Stimulated activated naive CD8-positive, alpha-beta T cell treated with anti-CD3 and anti-CD28 coated beads, Interleukin-15, Interleukin-2, amounts not matched to agents 100 U/mL and 50 U/mL, for 24 hours (primary cell): ENCODE data around the gene DOK3.
"Not testable (repeated sequence)": the region's sequence is repeated elsewhere in the genome, so short reads cannot be mapped to it uniquely, and the experiment has no call there.

ENCODE experiments used
- ATAC-seq: fragments of 150-1000 bp; cut with Tn5 transposase; one replicate; pipeline ENCODE4 v1.10.0; 2021
- DNase-seq: peaks from one replicate; pipeline ENCODE4 v3.0.0; 2021

The DOK3 gene

DNA sequence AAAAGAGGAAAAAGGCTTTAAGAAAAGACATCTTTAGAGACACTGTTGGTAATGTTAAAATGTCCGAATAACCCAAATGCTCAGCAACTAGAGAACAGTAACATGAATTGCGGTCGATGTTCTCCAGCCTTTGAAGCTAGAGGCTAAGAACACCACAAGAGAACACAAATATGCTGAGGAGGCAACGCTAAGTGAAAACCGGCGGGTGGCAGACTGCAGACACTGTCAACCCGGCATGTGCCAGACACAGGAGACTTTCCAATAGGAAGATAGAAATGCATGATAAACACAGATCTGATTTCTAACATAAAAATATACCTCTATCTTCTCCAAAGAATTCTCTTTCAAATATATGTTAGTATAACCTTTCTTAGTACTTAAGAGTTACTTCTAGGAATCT lies 25.5 kb upstream of the DOK3 start:
- ATAC-seq (no peak), DNase-seq (no peak)

GRCh38 chr5:177534433-177534832 lies 24.8 kb upstream of the DOK3 start:
- ATAC-seq, DNase-seq: not testable (repeated sequence)

GRCh38 chr5:177531209-177531940 lies 21.7 kb upstream of the DOK3 start:
- no peak for DNase-seq
- no peak for ATAC-seq

DNA sequence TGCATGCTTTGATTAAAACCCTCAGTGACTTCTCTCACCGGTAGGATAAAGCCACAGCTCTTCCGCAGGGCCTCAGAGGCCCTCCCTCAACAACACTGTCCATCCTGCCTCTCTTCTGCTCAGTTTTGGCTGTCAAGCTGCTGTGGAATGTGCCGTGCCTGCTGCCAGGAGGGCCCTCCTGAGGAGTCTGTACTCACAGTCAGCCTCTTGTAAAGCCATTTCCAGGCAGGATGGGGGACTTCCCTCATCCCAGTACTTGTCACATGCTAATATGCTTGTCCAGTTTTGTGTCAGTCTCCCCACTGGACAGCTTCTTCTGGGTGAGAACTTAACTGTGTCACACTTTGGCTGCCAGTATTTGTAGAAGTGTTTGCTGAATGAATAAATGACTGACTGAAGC lies 21.0 kb upstream of the DOK3 start:
- ATAC-seq, result no peak
- DNase-seq, result no peak

DNA sequence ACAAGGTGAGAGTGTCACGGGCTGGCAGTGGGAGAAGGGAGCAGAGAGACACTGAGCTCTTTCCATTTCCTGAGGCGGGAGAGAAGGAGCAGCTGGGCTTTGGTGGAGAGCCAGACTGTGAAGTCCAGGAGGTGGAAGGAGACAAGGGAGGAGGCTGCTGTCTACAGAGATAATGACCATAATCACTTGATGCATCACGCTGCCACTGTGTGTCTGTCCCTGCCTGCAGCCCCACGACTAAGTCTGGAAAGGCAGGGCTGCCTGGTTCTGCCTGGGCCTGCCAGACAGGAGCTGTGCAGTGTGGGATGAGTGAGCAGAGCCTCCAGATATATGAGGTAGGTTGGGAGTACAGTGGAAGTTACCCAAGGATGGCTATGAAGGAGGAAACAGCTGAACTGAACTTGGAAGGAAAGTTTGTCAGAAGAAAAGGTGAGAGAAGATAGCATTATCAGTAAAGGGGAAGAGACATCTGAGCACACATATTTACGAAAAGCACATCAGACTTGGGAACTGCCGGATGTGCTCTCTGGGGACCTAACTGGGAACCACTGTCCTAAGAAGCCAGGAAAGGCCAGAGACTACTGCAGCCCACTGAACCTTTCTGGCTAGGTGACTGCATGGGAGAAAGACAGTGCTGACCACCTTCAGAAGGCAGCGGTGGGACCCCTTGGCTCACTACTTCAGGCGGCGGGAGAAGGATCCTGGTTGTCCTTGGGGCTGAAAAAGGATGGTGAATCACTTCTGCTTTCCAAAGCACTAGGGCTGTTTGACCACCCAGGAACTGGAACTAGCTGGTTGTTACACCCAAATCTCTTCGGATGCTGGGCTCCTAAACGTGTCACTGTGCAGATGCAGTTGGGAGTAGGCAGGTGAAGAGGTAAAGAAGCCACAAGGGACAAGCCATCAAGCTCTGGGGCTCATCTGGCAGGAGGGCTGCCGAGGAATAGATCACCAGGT lies 19.9 kb upstream of the DOK3 start:
- ATAC-seq (no peak), DNase-seq (no peak)

- DNase-seq (no peak), ATAC-seq (no peak)
Observed at GRCh38 chr5:177528631-177529030, 19.0 kb upstream of the DOK3 start.

DNA sequence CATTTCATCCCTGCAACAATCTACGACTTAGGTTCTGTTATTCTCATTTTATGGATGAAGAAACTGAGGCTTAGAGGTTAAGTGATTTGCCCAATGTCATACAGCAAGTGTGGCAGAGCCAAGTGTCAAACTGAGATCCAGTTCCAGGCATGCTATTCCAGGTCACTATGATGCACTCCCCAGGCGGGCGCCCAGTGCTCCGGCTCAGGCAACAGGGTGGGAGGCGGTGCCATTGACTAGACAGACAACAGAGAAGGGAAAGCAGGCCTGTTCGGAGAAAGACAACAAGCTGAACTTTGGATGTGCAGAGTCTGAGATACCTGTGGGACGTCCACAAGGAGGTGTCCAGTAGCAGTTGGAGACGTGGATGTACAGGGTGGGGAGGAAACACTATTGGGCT lies 18.0 kb upstream of the DOK3 start:
- DNase-seq (no peak), ATAC-seq (no peak)

GRCh38 chr5:177526791-177527190 lies 17.2 kb upstream of the DOK3 start:
- DNase-seq (no peak), ATAC-seq (no peak)

DNA sequence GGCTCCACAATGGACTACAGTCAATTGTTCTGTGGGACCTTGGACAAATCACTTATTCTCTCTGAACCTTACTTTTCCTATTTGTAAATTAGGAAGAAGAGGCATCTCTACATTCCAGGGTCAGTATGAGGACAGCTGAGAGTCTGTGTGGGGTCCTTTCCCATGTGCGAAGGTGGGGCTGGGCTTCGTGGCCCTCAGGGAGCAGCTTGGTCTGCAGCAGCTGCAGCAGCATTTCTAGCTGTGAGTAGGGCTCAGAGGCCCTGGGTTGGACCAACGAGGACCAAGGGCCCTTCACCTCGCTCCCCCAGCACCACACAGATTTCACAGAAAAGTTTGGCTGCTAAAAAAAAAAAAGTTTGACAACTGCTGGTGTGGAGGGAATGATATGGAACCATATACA lies 16.6 kb upstream of the DOK3 start:
- ATAC-seq (no peak), DNase-seq (no peak)

- no peak for ATAC-seq
- no peak for DNase-seq
Observed at GRCh38 chr5:177524941-177525655, 15.5 kb upstream of the DOK3 start.

DNA sequence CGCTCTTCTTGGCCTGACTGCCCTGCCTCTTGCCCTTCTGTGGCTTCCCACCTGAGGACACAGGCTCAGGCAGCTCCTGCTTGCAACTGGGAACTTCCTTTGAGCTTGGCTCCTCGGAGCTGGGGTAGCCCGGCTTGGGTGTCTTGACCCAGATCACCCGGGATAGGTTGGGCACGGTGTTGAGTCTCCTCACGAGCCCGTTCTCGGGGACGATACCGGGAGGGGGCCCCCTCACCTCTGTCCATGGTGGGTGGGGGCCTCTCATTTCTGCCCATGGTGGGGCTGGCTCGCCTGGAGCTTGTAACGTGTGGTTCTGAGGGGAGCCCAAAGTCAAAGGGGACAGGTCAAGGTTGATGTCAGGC lies 14.9 kb upstream of the DOK3 start:
- no peak for DNase-seq
- no peak for ATAC-seq

GRCh38 chr5:177523711-177524538 lies 14.3 kb upstream of the DOK3 start:
- ATAC-seq (no peak), DNase-seq (no peak)

DNA sequence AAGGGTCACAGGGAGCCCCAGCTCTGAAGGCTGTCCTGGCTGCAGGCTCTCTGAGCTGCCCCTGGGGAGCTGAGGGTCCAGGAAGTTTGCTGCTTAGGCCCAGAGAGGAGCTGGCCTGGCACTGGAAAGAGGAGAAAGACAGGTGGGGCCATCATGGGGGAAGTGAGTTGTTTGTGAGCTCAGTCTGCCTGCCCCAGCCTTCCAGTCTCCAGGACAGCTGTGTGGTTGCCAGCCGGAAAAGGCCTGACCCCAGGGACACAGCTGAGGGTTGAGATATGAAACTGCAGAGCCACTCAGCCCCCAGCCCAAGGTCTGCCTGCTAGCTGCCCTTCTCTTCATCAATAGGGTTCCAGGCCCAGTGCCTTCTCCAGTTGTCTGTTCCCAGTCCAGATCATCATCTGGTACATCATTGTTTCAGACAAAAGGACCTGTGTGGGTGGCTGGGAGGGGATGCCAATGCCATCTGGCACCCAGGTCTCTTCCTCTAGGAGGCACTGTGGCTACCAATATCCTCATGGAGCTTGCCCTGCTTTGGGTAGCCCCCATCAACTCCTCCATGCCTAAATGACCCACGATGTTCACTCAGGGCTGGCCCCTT lies 11.4 kb upstream of the DOK3 start:
- ATAC-seq, result no peak
- DNase-seq, result no peak

- ATAC-seq (no peak), DNase-seq (no peak)
Observed at GRCh38 chr5:177520271-177520670, 10.6 kb upstream of the DOK3 start.

- ATAC-seq, result no peak
- no peak for DNase-seq
Observed at GRCh38 chr5:177519463-177520235, 10.0 kb upstream of the DOK3 start.

DNA sequence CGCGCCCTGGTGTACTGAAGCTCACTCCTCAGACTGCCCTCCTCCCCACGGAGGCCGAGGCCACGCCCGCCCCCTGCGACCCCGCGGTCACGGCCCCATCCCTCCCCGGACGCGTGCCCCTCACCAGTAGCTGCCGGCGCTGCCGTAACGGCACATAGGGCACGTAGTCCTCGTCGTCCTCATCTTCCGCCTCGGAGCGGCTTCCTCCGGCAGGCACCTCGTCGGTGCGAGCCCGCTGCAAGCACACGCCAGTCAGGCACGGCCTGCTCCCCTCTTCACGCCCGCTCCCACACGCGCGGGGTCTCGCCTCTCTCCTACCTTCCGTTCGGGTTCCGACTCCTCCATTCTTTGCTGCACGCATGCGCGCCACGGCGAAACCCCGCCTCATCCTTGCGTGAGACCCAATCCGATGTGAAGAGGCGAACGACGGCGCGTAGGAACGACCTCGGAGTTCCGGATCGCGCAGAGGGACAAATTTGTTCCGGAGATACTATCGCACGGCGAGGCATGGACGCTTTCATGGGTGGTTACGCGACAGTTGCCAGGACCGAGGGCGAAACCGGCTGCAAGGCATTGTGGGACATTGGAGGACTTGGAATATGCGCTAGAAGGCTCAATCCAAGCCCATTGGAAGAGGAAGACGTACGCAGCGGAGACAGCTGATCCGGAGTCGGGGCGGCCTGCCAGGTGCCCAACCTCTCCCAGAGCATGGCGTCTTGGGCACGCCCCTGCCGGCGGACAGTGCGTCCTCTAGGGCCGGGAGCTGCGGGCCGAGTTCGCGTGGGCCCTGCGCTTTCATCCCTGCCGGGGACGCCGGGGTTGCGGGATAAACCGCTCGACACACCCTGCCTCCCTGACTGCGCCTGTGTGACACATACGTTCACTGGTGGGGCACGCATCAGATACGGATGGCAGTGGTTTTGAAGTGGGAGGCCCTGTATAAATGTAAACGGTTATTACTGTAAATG lies 7.3 kb upstream of the DOK3 start, which contains the start of gene DDX41:
TSS of gene DDX41 (minus strand) at position 361 of the 968 bp plus-strand sequence. CDS start at position 345, 16 bp downstream.
- ATAC-seq, result peak; percentile 87

DNA sequence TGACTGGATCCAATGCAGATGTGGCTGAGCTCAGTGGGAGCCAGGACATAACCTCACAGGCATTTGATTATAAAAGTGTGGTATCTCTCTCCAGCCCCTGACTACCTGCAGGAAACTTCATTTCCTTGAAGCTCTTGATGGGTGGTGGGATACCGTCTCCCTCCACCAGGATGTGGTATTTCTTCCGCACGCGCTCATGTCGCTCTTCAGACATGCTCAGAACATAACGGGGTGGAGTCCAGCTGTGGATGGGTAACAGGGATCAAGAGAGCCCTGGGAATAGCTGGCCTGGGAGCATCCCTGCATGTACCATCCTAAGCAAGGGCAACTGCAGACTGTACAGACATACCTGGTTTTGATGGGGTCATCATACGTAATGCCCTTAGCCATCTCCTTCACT lies 6.0 kb upstream of the DOK3 start:
- DNase-seq, result no peak
- no peak for ATAC-seq

More for the DNA sequence above, 7.3 kb upstream of the DOK3 start, which contains the start of gene DDX41:
- peak; percentile 95 for DNase-seq

GRCh38 chr5:177514541-177514940 lies 4.9 kb upstream of the DOK3 start:
- no peak for DNase-seq
- no peak for ATAC-seq

DNA sequence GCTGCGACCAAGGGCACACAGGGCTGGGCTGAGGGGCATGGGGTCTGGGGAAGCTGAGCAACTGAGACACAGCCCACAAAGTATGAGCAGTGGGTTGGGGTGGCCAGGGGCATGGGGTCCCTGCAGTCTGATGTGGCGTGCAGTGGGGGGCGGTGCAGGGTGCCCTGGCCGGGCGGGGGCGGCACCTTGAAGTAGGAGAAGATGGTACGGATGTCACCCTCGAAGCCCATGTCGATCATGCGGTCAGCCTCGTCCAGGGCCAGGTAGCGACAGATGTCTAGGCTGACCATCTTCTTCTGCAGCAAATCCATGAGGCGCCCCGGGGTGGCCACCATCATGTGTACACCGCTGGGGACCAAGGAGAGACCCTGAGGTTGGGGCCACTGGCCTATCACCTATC lies 3.9 kb upstream of the DOK3 start:
- no peak for ATAC-seq
- DNase-seq, result no peak
